HG02759 (cell line): Measurements from ENCODE around the gene KRTAP5-3.
"Not testable (repeated sequence)": the region's sequence is repeated elsewhere in the genome, so short reads cannot be mapped to it uniquely, and the experiment has no call there.

Experiments used
- ATAC-seq: cut with Tn5 transposase; IDR thresholded peaks from one replicate; pipeline ENCODE4 v1.9.1; 2021; ENCODE audit warnings: mild to moderate bottlenecking, moderate library complexity; ENCODE audit not compliant: unreplicated experiment

KRTAP5-3 gene

DNA sequence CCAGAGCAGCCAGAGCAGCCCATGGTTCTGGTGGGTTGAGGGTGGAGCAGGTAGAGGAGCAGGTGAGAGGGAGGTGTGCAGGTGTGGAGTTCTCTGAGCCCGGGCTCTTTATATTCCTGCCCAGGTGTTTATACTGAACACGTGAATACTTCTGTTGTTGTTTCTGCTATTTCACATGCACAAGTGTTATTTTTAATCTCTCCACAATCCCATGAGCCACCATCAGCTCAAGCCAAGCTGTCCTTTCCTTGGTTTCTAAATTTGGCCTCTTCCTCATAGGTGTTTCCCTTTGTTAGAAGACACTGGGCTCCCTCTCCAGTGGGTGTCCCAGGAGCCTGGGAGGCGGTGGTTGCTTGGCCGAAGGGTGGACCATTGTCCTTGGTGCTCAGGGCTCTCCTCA lies at the start of gene KRTAP5-3:
Gene KRTAP5-3 (minus strand): TSS at position 101 of the 400 bp plus-strand sequence. CDS start 78 bp downstream, at position 23.
- no peak for ATAC-seq

DNA sequence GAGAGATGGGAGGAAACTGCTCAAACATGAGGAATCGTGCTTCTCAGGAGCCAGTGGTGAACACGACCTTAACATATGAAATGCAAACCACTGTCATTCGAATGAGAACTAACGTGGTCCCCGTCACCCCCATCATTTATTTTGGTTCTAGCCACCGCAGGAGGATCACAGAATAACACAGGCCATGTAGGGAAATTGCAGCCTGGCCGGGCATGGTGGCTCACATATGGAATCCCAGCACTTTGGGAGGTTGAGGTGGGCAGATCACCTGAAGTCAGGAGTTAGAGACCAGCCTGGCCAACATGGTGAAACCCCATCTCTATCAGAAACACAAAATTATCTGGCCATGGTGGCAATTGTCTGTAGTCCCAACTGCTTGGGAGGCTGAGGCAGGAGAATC lies 48.4 kb upstream of the KRTAP5-3 start:
- ATAC-seq = no peak

DNA sequence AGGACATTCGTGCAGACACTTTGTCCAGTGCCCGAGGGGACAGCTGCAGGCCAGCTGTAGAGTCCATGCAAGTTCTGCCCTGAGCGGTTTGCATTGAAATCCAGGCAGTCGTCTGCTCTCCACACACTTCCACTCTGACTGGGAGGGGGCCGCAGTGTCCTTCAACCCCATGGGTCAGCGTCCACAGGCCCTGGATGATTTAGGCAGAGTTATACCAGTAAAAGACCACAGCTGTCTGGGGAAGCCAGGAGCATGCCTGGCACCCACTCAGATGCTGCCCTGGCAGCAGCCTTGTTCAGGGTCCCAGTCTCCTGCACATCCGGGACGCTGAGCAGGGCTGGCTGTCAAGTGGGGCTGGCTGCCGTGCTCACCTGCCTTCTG lies 47.8 kb upstream of the KRTAP5-3 start:
- no peak for ATAC-seq

DNA sequence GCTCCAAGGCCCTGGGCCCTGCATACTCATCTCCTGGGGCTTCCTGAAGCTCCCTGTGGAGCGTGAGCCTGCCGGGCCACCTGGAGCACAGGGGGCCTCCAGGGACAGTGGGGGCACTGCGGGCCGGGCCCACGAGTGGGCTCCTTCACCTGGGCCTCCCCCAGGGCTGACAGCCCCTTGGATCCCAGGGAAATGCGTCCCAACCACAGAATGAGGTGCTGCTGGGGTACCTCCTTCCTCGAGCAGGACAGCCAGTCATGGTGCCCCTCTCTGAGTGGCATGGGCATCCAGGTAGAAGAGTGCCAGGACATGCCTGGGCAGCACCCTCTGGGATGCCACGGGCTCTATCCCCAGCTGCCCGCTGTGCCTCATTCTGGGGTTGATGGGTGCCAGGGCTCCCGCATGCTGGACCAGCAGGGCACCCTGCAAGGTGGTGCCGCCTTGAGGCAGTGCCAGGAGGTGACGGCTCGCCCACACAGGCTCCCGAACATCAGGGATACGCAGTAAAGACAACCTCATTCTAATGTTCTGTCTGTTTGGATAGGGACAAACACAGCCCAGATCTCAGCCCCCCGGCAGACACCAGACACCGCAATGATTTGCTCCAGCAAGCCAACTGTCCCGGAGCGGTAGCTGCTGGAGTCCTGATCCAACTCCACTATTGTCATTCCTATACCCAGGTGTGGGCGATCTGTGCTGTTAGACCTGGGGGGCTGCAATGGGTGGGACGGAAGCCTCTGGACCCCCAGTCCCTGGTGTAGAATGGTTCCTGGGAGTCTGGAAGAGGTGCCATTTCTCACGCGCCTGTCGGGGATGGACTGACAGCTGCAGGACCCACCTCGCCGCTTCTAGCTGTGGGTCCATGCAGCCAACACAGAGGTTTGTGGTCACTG lies 47.2 kb upstream of the KRTAP5-3 start:
- ATAC-seq = no peak

GRCh38 chr11:1654388-1655167 lies 46.3 kb upstream of the KRTAP5-3 start:
- no peak for ATAC-seq

- ATAC-seq = no peak
Observed at GRCh38 chr11:1653541-1654387, 45.5 kb upstream of the KRTAP5-3 start.

GRCh38 chr11:1652771-1653540 lies 44.7 kb upstream of the KRTAP5-3 start:
- ATAC-seq = no peak

DNA sequence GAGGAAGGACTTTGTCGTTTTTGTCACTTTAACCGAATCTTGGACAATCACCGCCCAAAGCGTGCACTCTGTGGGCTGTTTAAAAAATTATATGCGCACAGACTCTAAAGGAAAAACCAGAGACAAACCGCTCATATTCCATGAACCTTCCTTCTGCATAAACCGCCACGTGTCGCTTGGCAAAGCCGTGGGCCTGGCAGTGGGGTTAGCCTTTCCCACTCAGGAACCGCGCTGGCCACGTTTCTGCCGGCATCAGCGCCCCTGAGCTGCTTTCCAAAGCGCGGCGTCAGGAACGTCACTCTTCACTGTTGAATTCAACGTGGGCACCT lies 44.1 kb upstream of the KRTAP5-3 start:
- no peak for ATAC-seq

- ATAC-seq = no peak
Observed at GRCh38 chr11:1652026-1652425, 43.8 kb upstream of the KRTAP5-3 start.

DNA sequence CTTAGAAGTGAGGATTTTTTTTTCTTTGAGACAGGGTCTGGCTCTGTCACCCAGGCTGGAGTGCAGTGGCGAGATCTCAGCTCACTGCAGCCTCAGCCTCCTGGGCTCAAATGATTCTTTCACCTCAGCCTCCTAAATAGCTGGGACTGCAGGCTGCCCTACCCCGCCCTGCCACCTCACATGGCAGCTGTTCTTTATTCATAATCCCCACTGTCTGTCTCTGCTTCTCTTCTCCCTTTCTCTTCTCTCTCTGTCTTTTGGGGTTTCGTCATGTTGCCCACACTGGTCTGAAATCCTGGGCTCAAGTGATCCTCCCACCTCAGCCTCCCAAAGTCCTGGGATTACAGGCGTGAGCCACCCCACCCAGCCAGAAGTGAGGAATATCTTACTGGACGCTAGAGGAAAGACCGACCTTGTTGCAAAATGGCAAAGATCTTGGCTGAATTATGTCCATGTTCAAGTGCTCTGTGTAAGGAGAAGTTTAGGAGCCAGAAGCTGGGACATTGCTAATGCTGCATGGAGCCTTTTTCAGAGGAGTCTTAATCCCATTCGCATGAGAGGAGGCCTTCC lies 43.2 kb upstream of the KRTAP5-3 start:
- no peak for ATAC-seq

DNA sequence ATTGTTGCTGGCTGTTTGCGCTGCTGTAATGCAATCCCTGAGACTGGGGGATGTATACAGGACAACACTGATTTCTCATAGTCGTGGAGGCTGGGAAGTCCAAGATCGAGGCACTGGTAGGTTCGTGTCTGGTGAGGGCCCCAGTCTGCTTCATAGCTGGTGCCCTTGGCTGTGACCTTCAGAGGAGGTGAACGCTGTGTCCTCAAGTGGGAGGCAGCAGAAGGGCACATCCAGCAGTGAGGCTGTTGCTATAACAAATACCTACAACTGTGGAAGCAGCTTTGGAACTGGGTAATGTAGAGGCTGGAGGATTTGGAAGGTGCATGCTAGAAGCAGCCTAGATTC lies 42.6 kb upstream of the KRTAP5-3 start:
- ATAC-seq = no peak

- ATAC-seq = no peak
Observed at GRCh38 chr11:1650034-1650917, 42.0 kb upstream of the KRTAP5-3 start.

DNA sequence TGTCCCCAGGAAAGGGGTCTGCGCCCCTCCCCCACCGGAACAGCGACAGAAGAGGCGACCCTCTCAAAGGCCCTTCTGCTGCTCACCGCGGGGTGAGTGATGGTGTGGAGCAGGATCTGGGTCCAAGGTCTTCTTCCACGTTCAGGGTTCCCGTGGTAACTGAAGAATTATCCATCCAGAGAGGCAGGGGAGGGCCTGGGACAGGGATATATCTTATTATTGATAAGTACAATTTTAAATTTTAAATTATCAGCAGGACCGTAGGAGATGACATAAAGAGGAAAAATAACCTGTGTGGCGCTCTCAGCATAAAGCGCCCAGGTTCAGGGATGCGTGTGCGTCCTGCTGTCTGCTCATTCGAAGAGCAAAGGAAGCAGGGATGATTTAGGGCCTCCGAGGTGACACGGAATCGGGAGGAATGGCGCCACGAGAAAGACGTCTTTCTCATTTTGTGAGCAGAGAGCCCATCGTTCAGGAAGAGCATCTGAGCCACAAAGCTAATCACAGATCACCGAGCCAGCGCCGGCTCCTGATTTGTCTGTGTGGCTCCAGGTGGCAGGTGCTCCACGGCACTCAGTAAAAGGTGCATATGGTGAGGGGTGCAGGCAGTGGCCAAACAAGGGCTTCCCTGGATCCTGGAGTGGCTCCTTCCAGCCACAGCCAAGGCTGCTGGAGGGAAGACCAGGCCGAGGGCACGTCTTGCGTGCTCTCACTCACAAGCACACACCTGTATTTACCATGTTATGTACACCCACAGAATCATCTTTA lies 40.6 kb upstream of the KRTAP5-3 start:
- ATAC-seq = no peak

DNA sequence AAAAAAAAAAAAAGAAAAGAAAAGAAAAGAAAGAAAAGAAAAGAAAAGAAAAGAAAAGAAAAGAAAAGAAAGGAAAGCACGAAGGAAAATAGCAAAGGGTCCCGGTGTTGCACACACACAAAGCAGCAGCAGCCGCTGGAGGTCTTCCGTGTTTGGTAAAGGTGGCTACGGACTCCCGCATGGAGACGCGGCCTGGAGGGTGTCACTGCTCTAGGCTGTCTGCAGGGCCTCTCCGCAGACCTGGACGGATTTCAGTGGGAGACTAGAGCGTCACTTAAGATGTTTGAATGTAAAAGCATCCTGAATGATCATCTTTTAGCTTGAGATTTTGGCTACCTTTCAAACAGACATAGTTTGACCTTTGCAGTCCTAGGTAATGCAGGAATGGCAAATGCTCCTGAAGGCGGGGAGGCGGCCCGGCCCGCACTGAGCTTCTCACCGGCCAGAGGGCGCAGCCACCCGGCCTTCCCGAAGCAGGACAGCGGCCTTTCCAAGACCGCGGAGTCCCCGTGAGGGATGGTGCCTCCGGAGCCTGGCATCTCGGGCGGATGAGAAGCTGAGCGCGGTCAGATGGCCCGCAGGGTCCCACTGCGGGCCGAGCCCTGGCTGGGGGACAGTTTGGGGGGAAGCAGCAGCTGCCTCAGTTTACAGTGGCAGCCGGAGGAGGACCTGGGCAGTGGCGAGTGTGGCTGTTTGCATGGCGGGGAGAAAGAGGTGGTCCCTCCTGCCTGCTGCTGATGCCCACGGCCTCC lies 39.8 kb upstream of the KRTAP5-3 start:
- no peak for ATAC-seq

DNA sequence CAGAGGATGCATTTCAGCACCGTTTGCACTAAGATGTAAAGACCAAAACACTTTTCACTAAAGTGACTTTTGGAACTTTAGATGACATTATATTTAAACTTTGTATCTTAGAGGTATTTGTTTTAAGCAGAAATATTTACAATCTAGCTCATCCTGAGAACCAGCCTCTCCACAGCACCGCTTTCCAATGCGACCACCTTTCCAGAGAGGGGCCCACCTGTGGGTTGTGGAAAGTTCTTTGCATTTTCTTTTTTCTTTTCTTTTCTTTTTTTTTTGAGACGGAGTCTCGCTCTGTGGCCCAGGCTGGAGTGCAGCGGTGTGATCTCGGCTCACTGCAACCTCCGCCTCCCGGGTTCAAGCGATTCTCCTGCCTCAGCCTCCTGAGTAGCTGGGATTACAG lies 38.3 kb upstream of the KRTAP5-3 start:
- ATAC-seq = not testable (repeated sequence)

GRCh38 chr11:1645357-1645821 lies 37.1 kb upstream of the KRTAP5-3 start:
- no peak for ATAC-seq

DNA sequence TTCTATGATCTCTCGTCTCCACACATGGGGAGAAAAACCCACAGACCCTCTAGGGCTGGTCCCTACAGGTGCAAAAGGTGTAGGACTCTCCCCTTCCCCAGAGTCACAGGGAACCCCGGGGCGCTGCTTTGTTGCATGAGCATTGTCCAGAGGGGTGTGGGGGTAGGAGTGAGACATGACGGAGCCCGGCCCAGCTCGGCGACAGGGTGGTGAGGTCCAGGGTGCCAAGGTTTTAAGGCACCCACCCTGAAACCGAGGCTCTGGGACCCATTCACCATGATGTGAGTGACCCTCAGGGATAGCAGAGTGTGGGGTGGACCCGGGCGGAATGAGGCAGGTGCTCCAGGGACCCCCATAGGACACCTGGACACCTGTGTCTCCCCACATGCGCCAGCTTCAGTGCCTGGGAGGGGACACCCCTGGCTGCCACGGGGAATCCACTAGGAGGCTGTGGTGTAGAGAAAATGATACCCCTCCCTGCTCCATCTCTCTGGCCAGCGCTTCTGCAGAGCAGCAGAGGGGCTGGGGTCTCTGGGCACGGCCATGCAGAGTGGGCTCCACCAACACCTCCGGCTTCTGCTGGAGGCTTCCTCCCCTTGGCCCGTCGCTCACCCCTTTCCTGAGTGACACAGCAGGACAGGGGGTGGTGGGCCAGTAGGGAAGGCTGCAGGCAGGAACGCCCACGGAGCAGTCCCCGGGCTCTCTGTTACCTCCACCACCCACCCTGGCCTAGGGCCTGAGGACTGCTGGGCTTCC lies 36.5 kb upstream of the KRTAP5-3 start:
- ATAC-seq = no peak
